SK-N-SH treated with all-trans-retinoic acid at 6 μM for 48 hours (cell line): ENCODE data around the gene CASTOR1.

Experiments used
- ATAC-seq: fragments of 200-7000 bp; cut with Tn5 transposase; 3 replicates; pipeline ENCODE4 v1.9.1; 2020; ENCODE audit warnings: mild to moderate bottlenecking, moderate library complexity
- ARNTL ChIP-seq: fragments of 450-650 bp; formaldehyde crosslinking; IDR thresholded peaks from 2 replicates; pipeline ENCODE4 v1.5.0; 2020; ENCODE audit warnings: low read depth, mild to moderate bottlenecking, moderate library complexity, borderline replicate concordance
- CSDC2 ChIP-seq: fragments of 250-450 bp; sonication (Bioruptor Pico); IDR thresholded peaks from 2 replicates; pipeline ENCODE4 v1.5.0; 2020; ENCODE audit warnings: mild to moderate bottlenecking, moderate library complexity
- ESRRG ChIP-seq: fragments of 250-450 bp; sonication (Bioruptor Pico); IDR thresholded peaks from 2 replicates; pipeline ENCODE4 v1.6.1; 2021; ENCODE audit warnings: mild to moderate bottlenecking
- GLIS3 ChIP-seq: fragments of 250-450 bp; sonication (Bioruptor Pico); IDR thresholded peaks from 2 replicates; pipeline ENCODE4 v1.5.0; 2020; ENCODE audit warnings: mild to moderate bottlenecking, moderate library complexity
- ISL1 ChIP-seq: fragments of 250-450 bp; sonication (Bioruptor Pico); IDR thresholded peaks from 2 replicates; pipeline ENCODE4 v2.1.2; 2022; ENCODE audit warnings: mild to moderate bottlenecking, moderate library complexity
- OSR1 ChIP-seq: fragments of 250-450 bp; sonication (Bioruptor Pico); IDR thresholded peaks from 2 replicates; pipeline ENCODE4 v1.8.0; 2022; ENCODE audit warnings: moderate library complexity, mild to moderate bottlenecking, inconsistent platforms
- PPARA ChIP-seq: fragments of 250-450 bp; sonication (Bioruptor Pico); IDR thresholded peaks from 2 replicates; pipeline ENCODE4 v1.5.0; 2020; ENCODE audit warnings: mild to moderate bottlenecking, borderline replicate concordance
- RARB ChIP-seq: fragments of 250-450 bp; sonication (Bioruptor Pico); IDR thresholded peaks from 2 replicates; pipeline ENCODE4 v1.8.0; 2021; ENCODE audit warnings: mild to moderate bottlenecking, moderate library complexity
- SNAI2 ChIP-seq: fragments of 250-450 bp; sonication (Bioruptor Pico); IDR thresholded peaks from 2 replicates; pipeline ENCODE4 v1.5.0; 2020; ENCODE audit warnings: mild to moderate bottlenecking, moderate library complexity
- TCF4 ChIP-seq: fragments of 250-450 bp; sonication (Bioruptor Pico); IDR thresholded peaks from 2 replicates; pipeline ENCODE4 v1.8.0; 2021; ENCODE audit warnings: mild to moderate bottlenecking, moderate library complexity, borderline replicate concordance
- TOX ChIP-seq: fragments of 250-450 bp; sonication (Bioruptor Pico); IDR thresholded peaks from 2 replicates; pipeline ENCODE4 v1.8.0; 2021; ENCODE audit warnings: mild to moderate bottlenecking, moderate library complexity, borderline replicate concordance
- ZFP3 ChIP-seq: fragments of 250-450 bp; sonication (Bioruptor Pico); IDR thresholded peaks from 2 replicates; pipeline ENCODE4 v1.5.0; 2020; ENCODE audit warnings: mild to moderate bottlenecking, moderate library complexity
- ZFP30 ChIP-seq: fragments of 450-650 bp; formaldehyde crosslinking; IDR thresholded peaks from 2 replicates; pipeline ENCODE4 v1.5.0; 2022; ENCODE audit warnings: mild to moderate bottlenecking, moderate library complexity
- ZNF565 ChIP-seq: fragments of 450-650 bp; formaldehyde crosslinking; conservative IDR thresholded peaks from 2 replicates; pipeline ENCODE4 v1.5.0; 2020; ENCODE audit warnings: low read depth, mild to moderate bottlenecking, moderate library complexity
- ZNF70 ChIP-seq: fragments of 450-650 bp; formaldehyde crosslinking; IDR thresholded peaks from 2 replicates; pipeline ENCODE4 v1.5.0; 2020; ENCODE audit warnings: mild to moderate bottlenecking, moderate library complexity
- ZNF8 ChIP-seq: fragments of 450-650 bp; formaldehyde crosslinking; IDR thresholded peaks from 2 replicates; pipeline ENCODE4 v1.5.0; 2020; ENCODE audit warnings: mild to moderate bottlenecking, moderate library complexity
- TF ChIP-seq, protein P1 (sequence below): fragments of 250-450 bp; sonication (Bioruptor Pico); IDR thresholded peaks from 2 replicates; pipeline ENCODE4 v1.8.0; 2020; ENCODE audit warnings: mild to moderate bottlenecking, moderate library complexity, borderline replicate concordance
- TF ChIP-seq, protein P2 (sequence below): fragments of 250-450 bp; sonication (Bioruptor Pico); IDR thresholded peaks from 2 replicates; pipeline ENCODE4 v1.8.0; 2021; ENCODE audit warnings: low read depth, mild to moderate bottlenecking, moderate library complexity, borderline replicate concordance
- TF ChIP-seq, protein P3 (sequence below): fragments of 250-450 bp; sonication (Bioruptor Pico); IDR thresholded peaks from 2 replicates; pipeline ENCODE4 v1.5.1; 2021; ENCODE audit warnings: mild to moderate bottlenecking, moderate library complexity
- TF ChIP-seq, protein P4 (sequence below): fragments of 250-450 bp; sonication (Bioruptor Pico); IDR thresholded peaks from 2 replicates; pipeline ENCODE4 v1.5.0; 2020; ENCODE audit warnings: mild to moderate bottlenecking, moderate library complexity

CASTOR1 gene

DNA sequence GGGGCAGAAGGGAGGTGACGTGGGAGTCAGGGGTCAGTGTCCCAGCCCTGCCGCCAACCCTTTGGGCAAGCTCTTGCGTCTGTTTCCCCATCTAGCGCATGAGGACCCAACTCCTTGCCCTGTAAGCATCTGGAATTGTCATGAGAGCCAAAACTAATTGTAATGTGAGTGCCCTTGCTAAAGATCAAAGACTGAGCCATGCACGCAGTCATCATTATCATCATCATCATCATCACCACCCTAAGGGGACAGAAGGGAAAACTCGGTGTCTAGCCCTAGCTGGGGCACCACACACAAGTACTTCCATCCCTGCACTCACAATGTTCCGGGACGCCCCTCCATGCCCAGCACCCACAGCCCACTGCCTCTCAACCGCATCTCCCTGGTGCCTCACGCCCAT, 45.2 kb downstream of the CASTOR1 start (continued):
- TF ChIP-seq, protein P1, sequence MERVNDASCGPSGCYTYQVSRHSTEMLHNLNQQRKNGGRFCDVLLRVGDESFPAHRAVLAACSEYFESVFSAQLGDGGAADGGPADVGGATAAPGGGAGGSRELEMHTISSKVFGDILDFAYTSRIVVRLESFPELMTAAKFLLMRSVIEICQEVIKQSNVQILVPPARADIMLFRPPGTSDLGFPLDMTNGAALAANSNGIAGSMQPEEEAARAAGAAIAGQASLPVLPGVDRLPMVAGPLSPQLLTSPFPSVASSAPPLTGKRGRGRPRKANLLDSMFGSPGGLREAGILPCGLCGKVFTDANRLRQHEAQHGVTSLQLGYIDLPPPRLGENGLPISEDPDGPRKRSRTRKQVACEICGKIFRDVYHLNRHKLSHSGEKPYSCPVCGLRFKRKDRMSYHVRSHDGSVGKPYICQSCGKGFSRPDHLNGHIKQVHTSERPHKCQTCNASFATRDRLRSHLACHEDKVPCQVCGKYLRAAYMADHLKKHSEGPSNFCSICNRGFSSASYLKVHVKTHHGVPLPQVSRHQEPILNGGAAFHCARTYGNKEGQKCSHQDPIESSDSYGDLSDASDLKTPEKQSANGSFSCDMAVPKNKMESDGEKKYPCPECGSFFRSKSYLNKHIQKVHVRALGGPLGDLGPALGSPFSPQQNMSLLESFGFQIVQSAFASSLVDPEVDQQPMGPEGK (CRISPR knock-in tag): no peak
- no peak for TF ChIP-seq TOX (CRISPR knock-in tag)
- TF ChIP-seq ARNTL (CRISPR knock-in tag): no peak
- TF ChIP-seq PPARA: no peak
- TF ChIP-seq ESRRG (CRISPR knock-in tag): no peak
- no peak for TF ChIP-seq ZNF70 (CRISPR knock-in tag)
- no peak for TF ChIP-seq CSDC2 (CRISPR knock-in tag)
- TF ChIP-seq, protein P2, sequence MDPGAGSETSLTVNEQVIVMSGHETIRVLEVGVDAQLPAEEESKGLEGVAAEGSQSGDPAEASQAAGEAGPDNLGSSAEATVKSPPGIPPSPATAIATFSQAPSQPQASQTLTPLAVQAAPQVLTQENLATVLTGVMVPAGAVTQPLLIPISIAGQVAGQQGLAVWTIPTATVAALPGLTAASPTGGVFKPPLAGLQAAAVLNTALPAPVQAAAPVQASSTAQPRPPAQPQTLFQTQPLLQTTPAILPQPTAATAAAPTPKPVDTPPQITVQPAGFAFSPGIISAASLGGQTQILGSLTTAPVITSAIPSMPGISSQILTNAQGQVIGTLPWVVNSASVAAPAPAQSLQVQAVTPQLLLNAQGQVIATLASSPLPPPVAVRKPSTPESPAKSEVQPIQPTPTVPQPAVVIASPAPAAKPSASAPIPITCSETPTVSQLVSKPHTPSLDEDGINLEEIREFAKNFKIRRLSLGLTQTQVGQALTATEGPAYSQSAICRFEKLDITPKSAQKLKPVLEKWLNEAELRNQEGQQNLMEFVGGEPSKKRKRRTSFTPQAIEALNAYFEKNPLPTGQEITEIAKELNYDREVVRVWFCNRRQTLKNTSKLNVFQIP (CRISPR knock-in tag): no peak

DNA sequence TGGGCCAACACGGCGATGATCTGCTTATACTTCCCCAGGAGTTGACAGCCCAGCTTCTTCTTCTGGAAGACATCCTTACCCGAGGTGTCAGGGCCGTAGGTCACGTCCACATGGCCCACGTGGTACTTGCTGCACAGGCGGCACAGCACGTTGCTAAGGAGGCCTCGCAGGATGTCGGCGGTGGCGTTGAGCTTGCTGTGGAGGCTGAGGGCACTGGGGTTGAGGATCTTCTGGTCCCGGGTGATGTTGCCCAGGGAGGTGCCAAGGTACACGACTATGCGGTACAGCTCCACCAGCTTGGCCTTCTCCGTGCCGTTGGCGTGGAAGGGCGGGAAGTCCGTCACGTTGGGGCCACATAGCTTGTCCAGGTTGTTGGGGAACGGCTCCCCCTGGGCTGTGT, 45.6 kb downstream of the CASTOR1 start:
- no peak for ATAC-seq

DNA sequence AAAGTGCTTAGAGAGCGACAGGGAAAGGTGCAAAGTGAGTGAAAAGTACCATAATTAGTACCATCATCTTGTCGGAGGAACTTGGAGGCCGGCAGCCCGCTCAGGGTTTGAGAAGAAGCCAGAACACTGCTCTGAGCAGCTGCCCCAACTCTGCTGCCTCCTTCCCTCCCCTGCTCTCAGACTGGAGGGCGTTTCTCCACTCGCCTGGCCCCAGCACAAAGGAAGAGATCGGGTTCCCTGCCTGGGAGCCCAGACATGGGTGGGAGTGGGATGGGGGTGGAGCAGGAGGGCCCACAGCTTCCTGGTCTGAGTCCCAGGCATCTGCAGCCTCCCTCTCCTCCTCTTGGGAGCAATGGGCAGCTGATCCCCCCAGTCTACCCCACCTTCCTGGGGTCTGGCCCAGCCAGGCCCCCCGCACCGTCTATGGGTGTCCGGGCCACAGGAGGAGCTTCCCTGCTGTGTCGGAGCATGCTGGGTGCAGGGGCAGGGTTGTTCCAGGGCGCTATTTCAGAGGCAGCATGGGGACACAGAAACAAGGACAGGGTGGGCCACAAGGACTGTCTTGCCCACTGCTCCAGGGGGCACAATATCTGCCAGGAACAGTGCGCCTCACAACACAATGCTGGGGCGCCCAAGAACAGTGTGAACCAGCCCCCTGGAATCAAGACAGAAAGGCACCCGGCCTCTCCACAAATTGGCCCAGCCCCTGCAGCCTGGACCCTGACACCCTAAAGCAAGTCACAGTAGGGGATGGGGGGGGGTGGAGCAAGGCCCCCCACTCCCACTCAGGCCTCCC, 47.5 kb downstream of the CASTOR1 start:
- TF ChIP-seq OSR1 (CRISPR knock-in tag) (no peak), RARB (CRISPR knock-in tag) (no peak), ZFP30 (no peak), ARNTL (CRISPR knock-in tag) (no peak), ESRRG (CRISPR knock-in tag) (no peak)
- TF ChIP-seq, protein P3, sequence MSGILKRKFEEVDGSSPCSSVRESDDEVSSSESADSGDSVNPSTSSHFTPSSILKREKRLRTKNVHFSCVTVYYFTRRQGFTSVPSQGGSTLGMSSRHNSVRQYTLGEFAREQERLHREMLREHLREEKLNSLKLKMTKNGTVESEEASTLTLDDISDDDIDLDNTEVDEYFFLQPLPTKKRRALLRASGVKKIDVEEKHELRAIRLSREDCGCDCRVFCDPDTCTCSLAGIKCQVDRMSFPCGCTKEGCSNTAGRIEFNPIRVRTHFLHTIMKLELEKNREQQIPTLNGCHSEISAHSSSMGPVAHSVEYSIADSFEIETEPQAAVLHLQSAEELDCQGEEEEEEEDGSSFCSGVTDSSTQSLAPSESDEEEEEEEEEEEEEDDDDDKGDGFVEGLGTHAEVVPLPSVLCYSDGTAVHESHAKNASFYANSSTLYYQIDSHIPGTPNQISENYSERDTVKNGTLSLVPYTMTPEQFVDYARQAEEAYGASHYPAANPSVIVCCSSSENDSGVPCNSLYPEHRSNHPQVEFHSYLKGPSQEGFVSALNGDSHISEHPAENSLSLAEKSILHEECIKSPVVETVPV (CRISPR knock-in tag): no peak
- ATAC-seq: no peak

More for the DNA sequence above, 45.6 kb downstream of the CASTOR1 start:
- no peak for TF ChIP-seq OSR1 (CRISPR knock-in tag)
- no peak for TF ChIP-seq TOX (CRISPR knock-in tag)
- TF ChIP-seq CSDC2 (CRISPR knock-in tag): no peak
- no peak for TF ChIP-seq ZNF8 (CRISPR knock-in tag)
- no peak for TF ChIP-seq ISL1 (CRISPR knock-in tag)
- no peak for TF ChIP-seq ZNF565 (CRISPR knock-in tag)
- TF ChIP-seq ESRRG (CRISPR knock-in tag): no peak
- TF ChIP-seq, all 23 proteins: peak for 0

DNA sequence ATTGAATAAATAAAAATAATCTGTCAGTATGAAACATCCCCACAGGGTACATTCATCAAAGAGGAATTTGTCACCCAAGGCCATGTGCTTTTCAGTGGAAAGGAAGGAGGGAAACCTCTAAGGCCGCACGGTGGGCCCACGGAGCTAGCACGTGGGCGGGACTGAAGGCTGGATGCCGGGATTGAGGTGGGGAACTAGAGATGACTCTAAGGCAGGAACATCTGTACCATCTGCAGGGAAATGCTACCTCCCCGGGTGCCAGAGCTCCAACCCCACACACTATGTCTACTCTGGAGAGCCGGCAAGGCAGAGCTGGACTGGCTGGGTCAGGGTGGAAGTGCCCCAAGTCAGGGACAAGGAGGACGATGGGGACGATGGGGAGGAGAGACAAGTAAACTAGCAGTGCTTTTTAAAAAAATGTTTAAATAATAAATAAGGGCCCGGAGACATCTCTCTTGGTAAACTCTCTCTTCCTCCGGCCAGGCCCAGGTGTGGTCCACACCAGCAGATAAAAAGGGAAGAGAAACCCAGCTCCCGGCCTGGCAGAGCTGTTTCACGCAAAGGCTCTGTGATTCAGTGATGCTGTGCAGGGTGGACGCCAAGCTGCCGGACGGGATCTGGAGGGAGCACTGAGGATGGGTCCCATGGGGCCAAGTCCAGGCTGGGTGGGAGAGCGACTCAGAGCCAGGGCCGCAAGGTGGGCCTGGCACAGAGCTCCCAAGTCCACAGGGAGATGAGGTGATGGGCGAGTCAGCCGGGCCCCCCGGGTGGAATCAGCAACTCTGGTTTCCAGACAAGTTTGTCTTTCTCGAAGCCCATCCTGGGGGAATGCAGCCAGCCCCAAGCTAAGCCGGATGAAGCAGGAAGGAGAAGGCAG, 48.5 kb downstream of the CASTOR1 start:
- ATAC-seq: no peak
- TF ChIP-seq ISL1 (CRISPR knock-in tag): no peak
- no peak for TF ChIP-seq CSDC2 (CRISPR knock-in tag)
- TF ChIP-seq ZFP3 (CRISPR knock-in tag): no peak
- no peak for TF ChIP-seq TCF4 (CRISPR knock-in tag)
- TF ChIP-seq ZNF8 (CRISPR knock-in tag): no peak
- TF ChIP-seq OSR1 (CRISPR knock-in tag): no peak
- no peak for TF ChIP-seq PPARA
- TF ChIP-seq ZNF70 (CRISPR knock-in tag): no peak
- TF ChIP-seq, protein P4, sequence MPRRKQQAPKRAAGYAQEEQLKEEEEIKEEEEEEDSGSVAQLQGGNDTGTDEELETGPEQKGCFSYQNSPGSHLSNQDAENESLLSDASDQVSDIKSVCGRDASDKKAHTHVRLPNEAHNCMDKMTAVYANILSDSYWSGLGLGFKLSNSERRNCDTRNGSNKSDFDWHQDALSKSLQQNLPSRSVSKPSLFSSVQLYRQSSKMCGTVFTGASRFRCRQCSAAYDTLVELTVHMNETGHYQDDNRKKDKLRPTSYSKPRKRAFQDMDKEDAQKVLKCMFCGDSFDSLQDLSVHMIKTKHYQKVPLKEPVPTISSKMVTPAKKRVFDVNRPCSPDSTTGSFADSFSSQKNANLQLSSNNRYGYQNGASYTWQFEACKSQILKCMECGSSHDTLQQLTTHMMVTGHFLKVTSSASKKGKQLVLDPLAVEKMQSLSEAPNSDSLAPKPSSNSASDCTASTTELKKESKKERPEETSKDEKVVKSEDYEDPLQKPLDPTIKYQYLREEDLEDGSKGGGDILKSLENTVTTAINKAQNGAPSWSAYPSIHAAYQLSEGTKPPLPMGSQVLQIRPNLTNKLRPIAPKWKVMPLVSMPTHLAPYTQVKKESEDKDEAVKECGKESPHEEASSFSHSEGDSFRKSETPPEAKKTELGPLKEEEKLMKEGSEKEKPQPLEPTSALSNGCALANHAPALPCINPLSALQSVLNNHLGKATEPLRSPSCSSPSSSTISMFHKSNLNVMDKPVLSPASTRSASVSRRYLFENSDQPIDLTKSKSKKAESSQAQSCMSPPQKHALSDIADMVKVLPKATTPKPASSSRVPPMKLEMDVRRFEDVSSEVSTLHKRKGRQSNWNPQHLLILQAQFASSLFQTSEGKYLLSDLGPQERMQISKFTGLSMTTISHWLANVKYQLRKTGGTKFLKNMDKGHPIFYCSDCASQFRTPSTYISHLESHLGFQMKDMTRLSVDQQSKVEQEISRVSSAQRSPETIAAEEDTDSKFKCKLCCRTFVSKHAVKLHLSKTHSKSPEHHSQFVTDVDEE (CRISPR knock-in tag): no peak
- no peak for TF ChIP-seq SNAI2
- TF ChIP-seq, protein P1 (CRISPR knock-in tag): no peak
- TF ChIP-seq, protein P2 (CRISPR knock-in tag): no peak
- TF ChIP-seq ZNF565 (CRISPR knock-in tag): no peak
- TF ChIP-seq GLIS3: no peak
- no peak for TF ChIP-seq ESRRG (CRISPR knock-in tag)
